ENCODE results near the gene TYW1.
A peak's percentile ranks its signal among the peaks of the same experiment; 100 is the strongest.
"Not testable (repeated sequence)": the region's sequence is repeated elsewhere in the genome, so short reads cannot be mapped to it uniquely, and the experiment has no call there.

Gene TYW1

DNA sequence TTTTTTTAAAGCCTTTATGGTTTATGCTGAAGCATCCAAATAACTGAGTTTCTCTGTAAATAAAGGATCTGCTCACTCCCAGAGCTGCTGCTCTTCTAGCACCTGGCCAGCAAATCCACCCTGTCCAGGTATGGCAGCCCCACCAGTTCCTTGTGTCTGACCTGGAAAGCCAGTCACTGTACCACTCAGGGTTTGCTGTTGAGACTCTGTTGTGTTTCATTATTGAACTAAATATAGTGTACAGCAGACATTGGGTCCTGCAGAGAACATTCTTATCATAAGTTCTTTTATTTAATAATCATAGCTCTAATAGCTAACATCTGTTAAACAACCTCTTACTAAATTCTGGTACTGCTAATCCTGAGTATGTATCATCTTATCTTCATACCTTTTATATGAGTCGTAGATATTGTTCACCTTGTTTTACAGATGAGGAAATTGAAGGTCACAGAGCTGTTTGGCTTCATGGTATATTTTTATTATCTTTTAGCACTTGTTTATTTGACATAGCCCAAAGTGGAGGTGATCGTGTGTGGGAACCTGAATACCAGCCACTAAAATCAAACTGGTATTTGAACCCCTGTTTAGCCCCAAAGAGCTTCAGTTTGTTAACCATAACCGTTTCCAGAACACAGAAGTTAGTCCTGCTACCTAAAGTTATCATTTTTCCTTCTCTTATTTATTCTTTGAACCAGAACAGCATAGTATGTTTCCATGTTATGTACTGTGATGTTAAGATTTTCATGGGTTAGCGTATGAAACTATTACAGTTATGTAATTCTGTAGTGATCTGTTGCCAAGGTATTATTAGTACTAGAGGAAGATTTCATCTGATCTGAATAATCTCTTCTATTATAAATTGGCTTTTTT, 139.2 kb downstream of the TYW1 start:
- DNase-seq: peak; percentile 42

DNA sequence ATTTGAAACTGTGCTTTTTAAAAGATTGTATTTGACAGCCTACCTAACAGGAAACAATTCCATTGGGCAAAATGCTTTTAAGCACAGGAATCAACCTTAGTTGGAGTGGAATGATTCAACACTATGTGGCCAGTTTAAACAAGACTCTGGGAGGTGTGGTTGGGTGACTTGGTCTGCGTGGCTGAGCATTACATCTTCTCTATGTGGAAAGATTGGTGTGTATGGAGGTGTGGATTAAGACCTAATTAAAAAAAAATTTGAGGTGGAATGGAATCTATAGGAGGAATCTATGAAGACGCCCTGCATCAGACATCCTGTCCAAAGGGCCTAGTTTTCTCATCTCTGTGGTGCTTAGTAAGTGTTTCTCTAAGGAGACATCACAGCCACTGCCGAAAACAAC, 140.9 kb downstream of the TYW1 start:
- DNase-seq: peak; percentile 26

DNA sequence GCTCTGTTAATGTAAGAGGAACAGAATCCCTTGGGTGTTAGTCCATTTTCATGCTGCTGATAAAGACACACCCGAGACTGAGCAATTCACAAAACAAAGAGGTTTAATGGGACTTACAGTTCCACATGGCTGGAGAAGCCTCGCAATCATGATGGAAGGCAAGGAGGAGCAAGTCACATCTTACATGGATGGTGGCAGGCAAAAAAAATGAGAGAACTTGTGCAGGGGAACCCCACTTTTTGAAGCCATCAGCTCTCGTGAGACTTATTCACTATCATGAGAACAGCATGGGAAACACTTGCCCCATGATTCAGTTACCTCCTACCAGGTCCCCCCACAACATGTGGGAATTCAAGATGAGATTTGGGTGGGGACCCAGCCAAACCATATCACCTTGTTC, 143.2 kb downstream of the TYW1 start:
- not testable (repeated sequence) for DNase-seq

DNA sequence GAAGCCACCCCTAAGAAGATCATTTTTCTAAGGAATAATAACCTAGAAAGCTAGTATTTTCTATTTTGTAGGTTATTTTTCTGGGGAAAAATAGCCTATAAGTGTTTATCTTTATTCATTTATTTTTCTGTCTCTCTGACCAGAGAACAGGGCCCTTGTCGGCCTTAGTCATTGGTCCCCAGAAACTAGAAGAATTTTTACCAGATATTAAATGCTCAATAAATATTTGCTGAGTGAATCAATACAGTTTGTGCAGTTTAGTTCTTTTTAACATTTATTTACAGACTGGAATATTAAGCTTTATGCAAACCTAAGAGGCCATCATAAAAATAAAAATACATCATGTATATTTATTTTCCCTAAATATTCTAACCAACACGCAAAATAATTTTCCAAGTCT, 144.4 kb downstream of the TYW1 start:
- not testable (repeated sequence) for DNase-seq

DNA sequence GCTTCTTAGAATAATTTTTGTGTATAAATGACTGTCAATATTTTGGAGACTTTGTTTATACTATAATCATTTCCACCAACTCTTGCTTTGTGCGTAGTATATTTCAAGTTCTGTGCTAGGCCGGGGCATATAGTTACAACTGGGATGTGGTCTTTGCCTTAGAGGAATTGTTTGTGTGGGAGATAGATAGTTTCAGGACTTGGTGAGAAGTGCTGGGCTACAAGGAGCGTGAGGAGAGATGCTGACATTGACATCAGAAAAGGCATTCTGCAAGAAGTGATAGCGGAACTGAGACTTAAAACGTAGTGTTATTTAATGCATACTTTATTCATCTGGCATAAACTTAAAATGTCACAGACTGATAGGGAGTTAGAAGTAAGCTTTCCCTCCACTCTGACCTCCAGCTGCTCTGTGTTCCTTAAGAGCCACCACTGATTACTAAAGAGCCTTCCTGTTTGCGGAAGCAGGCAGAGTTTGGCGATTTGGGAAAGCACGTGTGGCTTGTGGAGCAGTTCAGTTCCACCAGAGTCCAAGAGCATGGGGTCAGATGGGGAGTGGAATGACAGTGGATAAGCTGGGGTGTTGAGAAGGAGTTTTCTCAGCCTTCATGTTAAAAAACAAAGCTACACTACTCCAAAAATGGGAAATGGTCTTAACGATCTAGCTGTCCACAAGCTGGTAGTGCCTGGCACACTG, 146.6 kb downstream of the TYW1 start:
- not testable (repeated sequence) for DNase-seq

DNA sequence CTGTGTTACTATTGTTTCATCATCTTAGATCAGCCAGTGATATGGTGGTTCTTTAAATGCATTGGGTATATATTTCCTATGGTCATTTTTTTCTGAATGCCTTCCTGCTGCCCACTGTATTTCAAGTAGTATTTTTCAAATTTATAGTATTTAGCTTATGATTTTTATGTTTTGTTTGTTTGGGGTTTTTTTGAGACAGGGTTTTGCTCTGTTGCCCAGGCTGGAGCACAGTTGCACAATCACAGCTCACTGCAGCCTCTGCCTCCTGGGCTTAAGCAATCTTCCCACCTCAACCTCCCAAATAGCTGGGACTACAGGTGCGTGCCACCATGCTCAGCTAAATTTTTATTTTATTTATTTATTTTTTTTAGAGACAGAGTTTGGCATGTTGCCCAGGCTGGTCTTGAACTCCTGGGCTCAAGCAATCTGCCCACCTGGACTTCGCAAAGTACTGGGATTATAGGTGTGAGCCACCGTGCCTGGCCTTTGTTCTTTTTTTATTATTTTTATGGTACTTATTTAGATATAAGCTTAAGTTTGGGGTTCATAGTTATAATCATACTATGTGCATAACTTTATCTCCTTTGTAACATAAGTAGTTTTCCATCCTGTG, 149.1 kb downstream of the TYW1 start:
- not testable (repeated sequence) for DNase-seq

DNA sequence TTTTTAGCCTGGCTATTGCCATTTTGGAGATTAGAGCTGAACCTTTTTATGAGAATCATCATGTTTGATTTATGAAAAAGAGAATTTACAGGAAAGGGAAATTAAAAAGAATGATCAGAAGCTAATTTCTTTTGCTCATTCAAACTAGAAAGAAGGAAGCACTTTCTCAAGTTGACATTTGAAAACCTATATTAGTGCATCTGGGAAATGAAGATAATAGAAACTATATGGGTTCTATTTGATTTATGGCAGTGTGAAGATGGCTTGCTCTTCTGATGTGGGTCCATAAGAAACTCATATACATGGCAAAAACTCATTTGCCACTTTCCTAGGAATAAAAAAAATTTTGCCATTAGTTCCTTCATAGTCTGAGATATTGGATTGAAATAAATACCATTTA, 152.5 kb downstream of the TYW1 start:
- DNase-seq: not testable (repeated sequence)

DNA sequence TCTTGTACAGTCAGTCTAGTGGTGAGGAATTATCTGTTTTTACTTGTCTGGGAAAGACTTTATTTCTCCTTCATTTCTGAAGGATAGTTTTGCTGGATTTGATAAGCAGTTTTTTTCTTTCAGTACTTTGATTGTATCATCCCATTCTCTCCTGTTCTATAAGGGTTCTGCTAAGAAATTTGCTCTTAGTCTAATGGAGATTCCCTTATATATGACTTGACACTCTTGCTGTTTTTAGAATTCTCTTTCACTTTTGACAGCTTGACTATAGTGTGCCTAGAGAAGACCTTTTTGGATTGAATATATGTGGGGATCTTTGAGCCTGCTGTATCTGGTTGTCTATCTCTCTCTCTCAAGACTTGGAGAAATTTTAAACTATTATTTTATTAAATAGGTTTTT, 157.7 kb downstream of the TYW1 start:
- DNase-seq: not testable (repeated sequence)

DNA sequence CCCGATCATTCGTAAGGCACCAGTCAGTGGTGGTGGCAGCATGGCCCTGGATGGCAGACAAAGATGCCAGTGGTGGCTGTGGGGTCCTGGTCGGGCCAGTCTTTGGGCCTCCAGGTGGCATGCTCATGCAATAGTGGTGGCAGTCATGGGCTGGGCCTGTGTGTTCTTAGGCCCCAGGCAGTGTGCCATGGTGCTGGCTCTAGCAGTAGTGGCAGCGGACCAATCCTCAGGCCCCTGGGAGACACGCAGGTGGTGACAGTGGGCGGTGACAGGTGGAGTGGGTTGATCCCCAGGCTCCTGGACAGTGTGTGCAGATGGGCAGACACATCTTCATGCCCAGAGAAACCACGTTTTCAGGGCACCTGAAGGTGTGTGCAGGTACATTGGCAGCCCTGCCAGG, 159.4 kb downstream of the TYW1 start:
- not testable (repeated sequence) for DNase-seq

DNA sequence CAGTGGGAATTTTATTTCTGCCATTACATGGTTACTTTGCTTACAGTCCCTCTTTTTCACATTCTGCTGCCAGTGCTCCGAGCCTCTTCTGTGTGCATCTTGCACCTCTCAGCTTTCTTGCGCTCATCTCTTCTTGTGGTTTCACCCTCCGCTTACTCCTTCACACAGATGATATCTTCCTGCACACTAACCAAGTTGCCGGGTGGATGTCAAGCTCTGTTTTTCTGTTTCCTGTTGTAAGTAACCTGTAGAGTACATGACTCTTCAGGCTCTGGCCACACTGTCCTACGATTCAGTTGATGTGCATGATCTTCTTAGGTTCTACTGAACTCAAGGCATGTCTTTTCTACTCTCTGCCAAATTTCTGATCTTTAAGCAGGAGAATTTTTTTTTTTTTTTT, 166.7 kb downstream of the TYW1 start:
- not testable (repeated sequence) for DNase-seq

DNA sequence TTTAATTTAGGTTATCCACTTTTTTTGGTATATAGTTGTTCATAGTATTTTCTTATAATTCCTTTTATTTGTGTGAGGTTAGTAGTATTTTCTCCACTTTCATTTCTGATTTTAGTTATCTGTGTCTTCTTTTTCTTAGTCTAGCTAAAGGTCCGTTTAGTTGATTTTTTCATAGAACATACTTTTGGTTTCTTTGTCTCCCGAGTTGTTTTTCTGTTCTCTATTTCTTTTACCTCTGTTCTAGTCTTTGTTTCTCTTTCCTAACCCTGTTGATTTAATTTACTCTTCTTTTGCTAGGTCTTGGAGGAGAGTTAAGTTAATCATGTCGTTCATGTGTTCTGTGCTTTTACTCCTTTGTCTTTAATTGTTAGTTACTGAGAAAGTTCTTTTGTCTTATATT, 174.5 kb downstream of the TYW1 start:
- not testable (repeated sequence) for DNase-seq

DNA sequence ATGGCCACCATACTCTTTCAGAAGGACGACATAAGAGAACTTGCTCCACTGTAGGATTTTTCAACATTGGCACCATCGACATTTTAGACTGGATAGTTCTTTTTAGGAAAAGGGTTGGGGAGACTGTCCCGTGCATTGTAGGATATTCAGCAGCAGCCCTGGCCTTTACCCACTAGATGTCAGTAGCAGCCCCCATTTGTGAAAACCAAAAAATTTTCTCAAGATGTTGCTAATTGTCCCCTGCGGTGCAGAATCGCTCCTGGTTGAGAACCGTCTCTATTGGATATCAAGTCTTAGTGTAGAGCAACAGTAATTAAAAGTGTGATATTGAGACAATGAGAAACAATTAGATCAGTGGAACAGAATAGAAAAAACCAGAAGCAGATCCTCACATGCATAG, 180.1 kb downstream of the TYW1 start:
- not testable (repeated sequence) for DNase-seq

DNA sequence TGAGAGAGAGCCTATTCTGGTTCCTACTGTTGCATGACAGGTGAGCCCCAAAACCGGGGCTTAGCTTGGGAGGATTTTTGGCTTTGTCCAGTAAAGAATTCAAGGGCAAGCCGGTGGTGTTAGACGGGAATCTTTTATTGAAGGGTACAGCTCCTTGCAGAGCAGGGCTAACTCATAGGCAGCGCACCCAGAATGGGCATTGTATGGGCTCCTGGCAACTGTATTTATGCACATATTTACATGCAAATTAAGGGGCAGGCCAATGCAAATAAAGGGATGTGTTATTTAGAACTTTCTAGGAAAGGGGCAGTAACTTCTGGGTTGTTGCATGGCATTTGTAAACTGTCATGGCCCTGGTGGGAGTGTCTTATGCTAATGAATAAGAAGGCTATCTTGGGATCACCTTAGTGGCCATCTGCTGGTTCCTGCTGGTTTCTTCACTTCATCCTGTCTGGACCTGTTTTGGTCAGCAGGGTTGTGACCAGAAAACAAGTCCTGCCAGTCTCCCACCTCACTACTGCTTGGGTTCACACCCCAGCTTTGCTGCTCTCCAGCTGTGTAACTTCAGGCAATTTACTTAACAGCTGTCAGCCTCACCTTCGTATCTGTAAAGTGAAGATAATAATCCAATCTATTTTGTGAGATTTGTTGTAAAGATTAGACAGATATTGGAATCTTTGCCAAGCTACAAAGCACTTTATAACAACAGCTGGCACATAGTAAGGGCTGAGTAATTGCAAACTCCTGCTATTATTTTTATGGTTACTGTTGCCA, 182.5 kb downstream of the TYW1 start:
- not testable (repeated sequence) for DNase-seq

DNA sequence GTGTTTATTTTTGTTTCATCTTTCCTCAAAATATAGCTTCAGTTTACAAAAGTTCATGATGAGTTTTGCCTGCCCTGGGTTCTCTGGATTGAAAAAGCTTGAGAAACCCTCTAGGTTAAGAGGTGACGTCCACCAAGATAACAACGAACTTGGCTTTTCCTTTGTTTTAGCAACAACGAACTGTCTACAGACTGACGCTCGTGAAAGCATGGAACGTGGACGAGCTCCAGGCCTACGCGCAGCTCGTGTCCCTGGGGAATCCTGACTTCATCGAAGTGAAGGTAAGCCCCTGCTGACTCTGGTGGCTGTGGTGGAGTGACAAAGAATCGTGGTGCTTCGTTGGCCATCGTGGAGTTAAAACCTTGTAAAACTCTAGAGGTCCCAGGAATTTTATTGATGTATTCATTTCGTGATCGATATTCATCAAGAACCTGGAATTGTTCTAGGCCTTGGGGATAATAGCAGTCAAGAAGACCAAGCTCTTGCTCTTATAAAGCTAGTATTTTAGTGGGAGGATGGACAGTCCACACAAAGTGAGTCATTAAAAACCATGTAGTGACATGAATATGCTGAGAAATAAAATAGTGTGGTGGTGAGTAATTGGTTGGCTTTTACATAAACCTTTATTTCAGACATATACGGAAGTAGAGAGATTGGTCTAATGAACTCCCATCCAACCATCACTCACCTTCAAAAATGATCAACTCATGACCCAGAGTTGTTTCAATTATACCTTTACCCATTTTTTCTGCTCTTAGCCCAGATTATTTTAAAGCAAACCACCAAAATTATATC, 186.5 kb downstream of the TYW1 start:
- not testable (repeated sequence) for DNase-seq

DNA sequence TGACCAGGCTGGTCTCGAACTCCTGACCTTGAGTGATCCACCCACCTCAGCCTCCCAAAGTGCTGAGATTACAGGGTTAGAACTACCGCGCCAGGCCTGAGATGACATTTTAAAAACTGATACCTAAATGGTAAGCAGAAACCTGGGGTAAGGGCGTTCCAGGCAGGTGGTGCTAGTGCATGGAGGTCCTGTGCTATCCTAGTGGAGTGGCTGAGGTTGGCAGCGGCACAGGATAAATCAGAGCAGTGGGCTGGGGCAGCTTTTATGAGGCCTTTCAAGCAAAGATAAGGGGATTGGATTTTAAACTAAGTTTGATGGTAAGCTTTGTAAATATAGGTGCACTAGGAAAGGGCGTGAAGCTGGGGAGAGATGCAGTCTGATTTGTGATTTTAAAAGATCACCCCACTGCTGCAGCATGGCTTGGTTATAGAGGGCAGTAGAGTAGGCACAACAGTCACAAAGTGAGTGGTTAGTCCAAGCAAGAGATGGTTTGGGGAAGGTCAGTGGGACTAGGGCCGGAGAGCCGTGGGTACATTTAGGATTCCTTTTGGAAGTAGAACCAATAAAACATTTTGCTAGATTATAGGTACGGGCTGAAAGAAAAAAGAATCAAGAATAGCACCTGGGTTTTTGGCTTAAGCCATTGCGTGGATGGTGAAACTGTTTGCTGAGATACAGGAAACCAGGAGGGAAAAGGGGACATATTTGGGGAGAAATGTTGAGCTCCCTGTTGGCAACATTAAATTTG, 188.5 kb downstream of the TYW1 start:
- not testable (repeated sequence) for DNase-seq

DNA sequence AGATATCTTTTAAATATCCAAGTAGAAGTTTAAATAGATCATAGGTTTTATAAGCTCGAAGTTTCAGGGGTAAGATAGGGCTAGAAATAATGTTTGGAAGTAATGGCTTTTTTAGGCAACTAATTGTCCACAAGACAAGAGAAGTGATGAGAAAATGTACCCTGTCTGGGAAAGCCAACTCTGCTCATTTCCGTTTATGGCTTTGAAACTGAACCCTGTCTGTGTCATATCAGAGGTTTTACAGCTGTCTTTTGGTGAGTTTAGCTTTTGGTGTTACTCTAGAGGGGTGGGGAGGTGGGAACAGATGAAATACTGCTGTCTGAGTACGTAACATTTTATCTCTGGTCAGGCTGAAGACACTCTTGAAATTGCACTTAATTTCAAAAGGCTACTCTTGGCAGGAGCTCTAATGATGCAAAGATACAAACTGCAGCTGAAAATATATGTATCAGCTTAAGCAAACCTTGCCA, 189.1 kb downstream of the TYW1 start:
- not testable (repeated sequence) for DNase-seq

DNA sequence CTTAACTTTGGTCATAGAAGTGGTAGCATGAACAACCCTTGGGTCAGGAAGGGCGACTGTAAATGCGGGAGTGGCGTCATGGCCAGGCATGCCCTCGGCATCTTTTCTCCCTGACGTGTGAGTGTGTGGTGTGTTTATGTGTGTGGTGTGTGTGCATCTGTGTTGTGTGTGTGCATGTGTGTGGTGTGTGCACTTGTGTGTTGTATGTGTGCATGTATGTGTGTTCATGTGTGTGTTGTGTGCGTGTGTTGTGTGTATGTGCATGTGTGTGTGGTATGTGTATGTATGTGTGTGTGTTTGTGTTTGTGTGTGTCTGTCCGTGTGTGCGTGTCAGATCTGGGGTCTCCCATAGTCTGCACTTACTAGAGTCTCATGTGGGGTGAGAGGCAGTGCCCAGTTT, 192.5 kb downstream of the TYW1 start:
- not testable (repeated sequence) for DNase-seq

DNA sequence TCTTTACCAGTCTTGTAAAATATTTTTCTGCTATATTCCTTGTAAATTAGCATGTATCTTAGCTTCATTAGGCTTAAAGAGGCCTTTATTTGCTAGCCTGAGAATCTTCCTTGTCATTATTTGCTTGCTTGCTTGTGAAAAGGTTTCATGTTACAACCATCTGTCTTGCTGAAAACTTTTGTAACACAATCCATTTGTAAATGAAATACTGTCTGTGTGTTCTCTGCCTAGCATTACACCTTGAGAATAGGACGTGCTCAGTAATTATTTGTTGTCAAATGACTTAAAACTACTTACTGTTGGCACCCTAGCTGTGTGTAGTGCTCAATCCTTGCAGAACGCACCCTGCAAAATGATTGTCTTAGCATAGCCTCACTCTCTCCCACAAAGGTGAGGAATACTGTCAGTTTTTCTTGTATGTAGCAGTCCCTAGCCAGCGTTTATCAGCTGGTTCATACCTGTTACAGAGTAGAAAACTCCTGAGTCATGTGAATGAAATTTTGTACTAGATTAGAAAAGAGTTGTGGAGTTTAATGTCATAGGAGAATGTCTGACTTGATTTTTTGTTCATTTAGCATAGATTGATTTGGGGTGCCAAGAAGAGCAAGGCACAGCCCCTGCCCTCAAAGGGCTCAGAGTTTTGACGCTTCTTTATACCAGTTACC, 193.3 kb downstream of the TYW1 start:
- not testable (repeated sequence) for DNase-seq

DNA sequence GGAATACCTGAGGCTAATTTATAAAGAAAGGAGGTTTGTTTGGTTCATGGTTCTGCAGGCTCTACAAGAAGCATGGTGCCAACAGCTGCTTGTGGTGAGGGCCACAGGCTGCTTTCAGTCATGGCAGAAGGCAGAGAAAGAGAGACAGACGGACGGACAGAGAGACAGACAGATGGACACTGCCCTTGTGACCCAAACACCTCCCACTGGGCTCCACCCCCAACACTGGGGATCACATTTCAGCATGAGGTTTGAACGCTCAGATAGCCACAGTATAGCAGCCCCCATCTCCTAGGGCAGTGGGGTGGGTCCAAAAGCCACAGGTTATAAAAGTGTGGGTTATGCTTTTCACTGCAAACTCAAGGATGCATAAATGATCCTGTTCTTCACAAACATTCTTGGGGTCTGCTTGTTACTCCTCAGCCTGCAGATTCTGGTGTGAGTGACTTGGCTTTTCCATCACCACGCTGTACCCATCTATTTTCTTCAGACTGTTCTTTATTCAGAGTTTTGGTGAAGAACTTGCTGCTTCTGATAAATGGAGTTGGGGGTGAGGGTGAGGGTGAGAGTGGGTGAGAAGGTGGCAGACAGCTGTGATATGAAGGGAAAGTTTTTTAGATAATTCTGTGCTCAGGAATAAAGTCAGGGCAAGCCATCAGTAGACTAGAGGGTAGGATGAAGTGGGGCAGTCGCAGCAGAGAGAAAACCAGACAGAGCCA, 194.5 kb downstream of the TYW1 start:
- not testable (repeated sequence) for DNase-seq

Data from fibroblast of skin of right quadriceps (primary cell).